Activated CD4-positive, CD25-positive, alpha-beta regulatory T cell (primary cell): ENCODE measurements around the gene TFF1.

Source experiments
- DNase-seq, 4 experiments: peaks; one replicate each; lab custom pipeline; 2025; lab: John Stamatoyannopoulos, UW

The TFF1 gene

DNA sequence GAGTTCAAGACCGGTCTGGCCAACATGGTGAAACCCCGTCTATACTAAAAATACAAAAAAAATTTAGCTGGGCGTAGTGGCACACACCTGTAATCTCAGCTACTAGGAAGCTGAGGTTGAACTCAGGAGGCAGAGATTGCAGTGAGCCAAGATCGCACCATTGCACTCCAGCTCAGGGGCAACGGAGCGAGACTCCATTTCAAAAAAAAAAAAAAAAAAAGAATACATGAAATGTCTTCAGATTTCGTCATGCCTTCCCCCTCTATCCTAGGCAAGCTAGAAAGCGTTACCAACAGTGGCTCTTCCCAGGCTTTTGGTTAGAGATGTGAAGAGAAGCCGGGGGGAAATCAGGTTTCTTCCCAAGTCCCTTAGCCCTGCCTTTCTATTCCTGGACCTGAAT lies 3.6 kb downstream of the TFF1 start:
- no peak for DNase-seq

DNA sequence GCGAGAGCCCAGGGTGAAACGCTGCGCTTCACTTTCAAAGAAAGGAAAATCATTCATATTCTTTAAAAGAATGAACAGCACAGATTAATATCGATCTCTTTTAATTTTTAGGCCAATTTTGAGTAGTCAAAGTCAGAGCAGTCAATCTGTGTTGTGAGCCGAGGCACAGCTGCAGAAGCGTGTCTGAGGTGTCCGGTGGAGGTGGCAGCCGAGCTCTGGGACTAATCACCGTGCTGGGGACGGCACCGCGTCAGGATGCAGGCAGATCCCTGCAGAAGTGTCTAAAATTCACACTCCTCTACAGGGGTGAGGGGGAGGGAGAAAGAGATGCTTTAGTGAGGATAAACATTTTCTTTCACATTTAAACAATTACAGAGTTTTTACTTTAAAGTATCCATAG lies 4.1 kb downstream of the TFF1 start:
- no peak for DNase-seq

DNA sequence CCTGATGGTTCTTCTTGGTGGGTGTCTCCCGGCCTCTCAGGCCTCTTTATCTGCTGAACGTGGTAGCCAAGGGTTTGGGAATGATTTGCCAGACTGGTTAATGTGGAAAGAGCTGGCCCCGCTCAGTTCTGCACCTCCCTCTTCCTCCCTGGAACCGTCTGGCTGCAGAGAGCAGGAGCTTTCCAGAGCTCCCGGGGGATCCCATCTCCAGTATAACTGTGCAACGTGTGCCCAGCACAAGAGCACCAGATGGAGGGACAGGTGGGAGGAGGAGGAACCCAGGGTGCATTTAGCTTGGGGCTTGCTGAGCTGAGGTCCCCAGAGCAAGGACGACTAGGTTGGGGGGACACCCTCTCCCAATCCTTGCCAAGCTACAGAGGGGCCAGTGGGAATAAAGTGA lies 5.0 kb downstream of the TFF1 start:
- no peak for DNase-seq

DNA sequence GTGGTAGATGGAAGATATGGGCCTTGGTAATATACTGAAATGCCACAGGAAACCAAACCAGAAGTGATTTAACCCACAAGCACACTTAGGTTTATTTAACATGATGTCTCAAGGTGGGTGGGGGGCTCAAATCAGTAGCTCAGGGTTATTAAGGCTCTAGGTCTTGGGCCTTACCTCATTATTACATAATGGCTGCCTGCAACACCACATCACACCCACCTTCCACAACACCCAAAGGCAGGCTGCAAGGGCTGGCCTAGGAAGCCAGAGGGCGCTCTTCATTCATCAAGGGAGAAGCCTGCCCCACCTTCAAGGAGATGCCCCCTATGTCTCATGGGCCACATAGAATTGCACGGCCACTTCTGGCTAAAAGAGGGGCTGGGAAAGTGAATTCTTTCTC lies 6.0 kb downstream of the TFF1 start:
- no peak for DNase-seq

DNA sequence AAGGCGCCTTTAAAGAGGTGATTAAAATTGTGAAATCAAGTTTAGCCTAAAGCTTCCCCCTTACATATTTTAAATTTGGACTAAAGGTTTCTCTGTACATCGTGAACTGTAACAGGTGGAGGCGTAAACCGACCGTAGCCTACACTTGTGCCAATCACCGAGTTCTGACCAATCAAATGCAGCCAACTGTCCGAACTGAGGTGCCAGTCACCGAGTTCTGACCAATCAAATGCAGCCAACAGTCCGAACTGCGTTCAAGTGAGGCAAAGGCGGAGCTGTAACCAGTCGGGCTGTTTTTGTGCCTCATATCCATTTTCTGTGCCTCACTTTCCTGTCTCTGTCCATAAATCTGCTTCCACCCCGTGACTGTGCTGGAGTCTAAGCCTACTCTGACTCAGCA lies 7.4 kb downstream of the TFF1 start:
- no peak for DNase-seq

DNA sequence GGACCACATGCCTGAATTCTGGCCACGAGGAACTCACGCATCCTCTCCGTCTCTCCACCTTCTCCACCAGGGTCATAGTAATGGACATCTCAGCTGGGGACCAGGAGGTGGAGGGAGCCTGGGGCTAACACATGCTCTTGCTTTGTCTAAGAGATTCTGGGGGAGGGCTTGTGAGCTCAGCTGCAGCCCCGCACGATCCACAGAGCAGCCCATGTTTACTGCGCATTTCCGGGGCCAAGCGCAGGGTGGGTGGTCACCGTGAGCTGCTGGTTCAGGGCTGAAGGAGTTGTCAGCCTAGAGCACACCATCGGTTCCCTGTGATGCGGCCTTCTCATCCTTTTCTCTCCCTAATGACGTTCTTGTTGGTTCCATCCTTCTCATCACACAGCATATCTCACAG lies 8.1 kb downstream of the TFF1 start:
- no peak for DNase-seq

DNA sequence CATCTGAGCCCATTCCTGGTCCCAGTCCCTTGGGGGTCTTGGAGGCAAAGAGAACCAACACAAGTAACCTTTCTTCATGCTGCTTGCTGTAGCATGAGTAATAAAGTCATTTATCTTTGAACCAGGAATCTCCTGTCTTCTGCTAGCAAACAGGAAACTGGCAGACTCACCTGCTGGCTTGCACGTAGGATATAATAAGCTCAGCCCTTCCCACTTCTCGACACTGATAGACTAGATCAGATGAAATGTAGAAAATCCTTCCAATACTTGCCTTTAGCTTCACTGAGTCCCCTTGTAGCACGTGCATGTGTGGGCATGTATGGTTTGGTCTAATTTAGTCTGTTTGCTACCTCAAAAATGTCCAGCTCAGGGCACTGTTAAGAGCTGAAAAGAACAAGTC lies 9.0 kb downstream of the TFF1 start:
- no peak for DNase-seq

DNA sequence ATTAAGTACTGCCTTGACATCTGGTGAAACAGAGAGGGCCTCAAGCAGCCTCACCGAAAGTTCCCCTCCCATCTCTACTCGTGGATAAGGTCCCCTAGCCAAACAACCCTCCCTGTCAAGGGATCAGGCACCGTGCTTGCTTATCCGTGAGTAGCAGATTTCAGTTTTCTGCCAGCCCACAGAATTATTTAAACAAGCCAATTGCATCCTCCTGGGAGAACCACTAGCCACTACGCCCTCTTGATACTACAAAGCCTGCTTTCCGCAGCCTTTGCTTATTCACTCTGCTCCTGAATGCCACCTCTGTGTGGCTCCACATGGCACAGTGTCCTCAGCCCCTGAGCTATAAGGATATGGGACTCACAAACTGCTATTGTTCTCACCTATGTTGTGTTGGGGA lies 9.7 kb downstream of the TFF1 start:
- no peak for DNase-seq

DNA sequence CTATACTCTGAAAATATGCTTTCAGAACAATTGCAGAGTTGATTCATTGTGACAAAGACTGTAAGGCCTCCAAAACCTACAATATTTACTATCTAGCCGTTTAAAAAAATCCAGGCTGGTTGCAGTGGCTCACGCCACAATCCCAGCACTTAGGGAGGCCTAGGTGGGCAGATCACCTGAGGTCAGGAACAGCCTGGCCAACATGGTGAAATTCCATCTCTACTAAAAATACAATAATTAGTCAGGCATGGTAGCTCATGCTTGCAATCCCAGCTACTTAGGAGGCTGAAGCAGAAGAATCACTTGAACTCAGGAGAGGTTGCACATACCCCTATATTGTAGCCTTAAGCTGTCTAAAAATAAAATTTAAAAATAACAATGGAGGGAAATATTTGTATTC lies 10.3 kb downstream of the TFF1 start:
- no peak for DNase-seq

DNA sequence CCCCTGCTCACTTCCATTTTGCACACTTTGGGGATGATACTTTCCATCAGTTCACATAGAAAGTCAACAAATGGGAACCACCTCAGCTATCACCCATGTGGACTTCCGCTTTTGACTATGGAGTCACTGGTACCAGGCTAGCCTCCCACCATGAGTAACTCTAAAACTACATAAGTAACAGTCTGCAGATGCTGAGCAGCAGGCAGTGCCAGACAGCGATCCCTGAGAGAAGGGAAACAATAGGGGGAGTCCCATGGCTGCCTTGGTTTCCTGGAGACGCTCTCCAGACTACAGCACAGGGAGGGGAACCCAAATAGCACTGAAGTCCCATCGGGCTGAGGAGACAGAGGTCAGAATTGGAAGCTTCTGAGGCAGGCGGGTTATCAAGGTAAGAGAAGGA lies 12.7 kb downstream of the TFF1 start:
- no peak for DNase-seq

DNA sequence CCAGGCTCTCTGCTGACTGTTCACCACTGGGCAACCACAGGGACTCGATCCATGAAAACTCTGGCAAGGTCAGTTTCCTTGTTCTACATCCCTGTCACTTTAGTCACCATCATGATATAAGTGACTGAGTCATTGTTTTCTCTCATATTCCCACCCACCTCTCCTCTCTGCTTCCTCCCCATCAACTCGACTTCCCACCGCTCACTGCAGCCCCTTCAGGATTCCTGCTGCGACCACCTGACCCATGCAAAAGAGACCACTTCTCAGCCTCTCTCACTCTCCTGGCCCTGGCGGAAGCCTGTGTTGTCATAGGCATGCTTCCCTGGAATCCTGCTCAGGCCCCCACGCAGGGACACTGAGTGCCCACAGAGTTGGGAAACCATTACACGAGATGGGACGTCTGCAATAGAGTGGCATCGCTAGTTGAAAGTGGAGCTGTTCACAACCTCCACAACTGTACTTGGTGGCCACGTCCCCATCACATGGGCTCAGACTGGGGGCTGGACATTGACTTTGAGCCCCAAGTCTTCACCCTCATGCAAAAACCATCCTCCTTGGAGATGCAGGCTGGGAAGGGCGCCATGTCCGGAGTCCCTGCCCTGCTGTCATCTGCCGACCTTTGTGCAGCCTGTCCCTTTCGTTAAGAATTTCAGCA lies 13.8 kb downstream of the TFF1 start:
- no peak for DNase-seq

DNA sequence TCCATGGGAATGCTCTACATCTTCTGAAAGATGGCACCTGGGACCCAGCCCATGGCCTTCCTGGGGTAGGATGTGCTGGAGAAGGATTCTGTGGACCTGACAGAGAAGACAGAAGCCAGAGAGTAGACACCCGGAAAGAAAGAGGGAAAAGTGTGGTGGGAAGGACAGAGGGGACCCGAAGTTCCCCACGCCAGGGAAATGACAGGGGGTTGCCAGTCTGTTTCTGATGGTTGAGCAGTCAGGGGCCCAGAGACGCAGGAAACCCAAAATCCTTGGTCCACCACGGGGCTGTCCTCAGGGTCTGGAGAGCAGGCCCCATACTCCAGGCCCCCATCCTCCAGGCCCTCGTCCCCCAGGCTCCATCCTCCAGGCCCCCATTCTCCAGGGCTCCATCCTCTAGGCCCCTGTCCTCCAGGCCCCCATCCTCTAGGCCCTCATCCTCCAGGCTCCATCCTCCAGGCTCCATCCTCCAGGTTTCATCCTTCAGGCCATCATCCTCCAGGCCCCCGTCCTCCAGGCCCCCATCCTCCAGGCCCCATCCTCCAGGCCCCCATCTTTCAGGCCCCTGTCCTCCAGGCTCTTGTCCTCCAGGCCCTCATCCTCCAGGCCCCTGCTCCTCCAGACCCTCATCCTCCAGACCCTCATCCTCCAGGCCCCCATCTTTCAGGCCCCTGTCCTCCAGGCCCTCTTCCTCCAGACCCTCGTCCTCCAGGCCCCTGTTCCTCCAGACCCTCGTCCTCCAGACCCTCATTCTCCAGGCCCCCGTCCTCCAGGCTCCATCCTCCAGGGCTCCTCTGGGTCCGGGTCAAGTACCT lies 14.5 kb downstream of the TFF1 start:
- no peak for DNase-seq

DNA sequence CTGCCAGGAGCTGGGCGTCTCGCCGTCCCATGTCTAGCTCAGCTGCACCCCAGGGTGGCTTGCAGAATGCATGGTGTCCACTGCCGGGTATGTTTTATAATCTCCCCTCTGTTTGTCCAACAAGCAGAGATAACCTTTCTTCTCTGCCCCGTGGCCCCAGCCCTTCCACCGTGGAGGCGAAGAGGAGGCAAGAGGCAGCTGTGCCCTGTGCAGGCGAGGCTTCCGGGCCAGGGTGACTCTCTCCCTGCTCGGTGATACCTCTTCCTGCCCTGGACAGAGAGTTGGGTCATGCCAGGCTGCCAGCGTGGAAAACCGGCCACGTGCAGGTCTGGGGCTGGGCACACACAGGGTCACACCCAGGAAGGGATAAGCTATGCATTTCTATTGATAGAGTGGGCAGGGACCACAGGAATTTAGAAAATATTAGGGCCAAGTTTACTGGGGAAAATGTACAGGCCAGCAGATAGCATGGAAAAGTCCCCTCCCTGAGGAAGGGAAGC lies 15.4 kb downstream of the TFF1 start, which contains the start of gene TFF2:
Gene TFF2 (minus strand): TSS at position 68 of the 500 bp plus-strand sequence. CDS start 37 bp downstream, at position 31.
- no peak for DNase-seq

DNA sequence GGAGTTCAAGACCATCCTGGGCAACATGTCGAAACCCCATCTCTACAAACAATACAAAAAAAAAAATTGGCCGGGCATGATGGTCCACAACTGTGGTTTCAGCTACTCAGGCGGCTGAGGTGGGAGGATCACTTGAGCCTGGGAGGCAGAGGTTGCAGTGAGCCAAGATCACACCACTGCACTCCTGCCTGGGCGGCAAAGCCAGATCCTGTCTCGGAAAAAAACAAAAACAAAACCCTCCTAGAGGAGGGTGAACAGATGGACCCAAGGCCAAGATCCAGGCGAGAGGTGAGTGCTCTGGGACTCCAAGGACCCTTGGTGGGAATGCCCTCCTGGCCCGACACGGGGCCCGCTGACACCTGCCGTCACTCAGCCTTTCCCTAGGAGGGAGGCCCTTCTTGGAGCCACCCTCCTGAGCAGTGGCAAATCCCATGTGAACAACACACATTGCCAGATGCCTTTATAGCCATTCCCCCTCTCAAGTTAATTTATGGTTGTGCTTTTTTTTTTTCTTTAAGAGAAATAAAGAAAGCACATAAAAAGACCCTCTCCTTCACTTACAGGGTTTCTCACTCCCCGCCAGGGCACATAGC lies 15.9 kb downstream of the TFF1 start:
- no peak for DNase-seq

DNA sequence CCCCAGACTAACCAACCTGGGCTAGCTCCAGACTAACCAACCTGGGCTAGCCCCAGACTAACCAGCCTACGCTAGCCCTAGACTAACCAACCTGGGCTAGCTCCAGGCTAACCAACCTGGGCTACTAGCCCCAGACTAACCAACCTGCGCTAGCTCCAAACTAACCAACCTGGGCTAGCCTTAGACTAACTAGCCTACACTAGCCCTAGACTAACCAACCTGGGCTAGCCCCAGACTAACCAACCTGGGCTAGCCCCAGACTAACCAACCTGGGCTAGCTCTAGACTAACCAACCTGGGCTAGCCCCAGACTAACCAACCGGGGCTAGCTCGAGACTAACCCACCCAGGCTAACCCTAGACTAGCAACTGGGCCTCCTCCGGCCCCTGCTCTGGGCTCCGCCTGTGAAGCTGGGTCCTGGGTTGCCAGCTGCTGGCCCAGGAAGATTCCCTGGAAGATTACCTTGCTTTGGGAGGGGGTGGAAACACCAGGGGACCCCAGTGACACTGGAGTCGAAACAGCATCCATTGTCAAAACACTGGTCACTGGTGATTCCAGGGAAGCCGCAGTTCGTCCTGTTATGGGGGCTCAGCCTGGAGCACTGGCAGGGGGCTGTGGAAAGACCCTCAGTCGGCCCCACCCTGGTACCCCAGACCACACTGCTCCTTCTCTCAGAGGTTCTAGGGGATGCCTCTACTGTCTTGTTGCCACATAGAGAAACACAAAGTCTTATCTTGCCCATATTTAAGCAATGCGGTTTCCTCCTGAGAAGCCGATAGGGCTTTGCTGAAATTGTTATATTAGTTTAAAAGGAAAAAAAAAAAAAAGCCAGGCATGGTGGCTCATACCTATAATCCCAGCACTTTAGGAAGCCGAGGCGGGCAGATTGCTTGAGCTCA lies 16.7 kb downstream of the TFF1 start:
- DNase-seq: no peak

DNA sequence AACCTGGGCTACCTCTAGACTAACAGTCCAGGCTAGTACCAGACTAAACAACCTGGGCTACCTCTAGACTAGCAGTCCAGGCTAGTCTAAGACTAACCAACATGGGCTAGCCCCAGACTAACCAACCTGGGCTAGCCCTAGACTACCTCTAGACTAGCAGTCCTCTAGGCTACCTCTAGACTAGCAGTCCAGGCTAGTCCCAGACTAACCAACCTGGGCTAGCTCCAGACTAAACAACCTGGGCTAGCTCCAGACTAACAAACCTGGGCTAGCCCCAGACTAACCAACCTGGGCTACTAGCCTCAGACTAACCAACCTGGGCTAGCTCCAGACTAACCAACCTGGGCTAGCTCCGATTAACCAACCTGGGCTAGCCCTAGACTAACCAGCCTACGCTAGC lies 17.6 kb downstream of the TFF1 start:
- DNase-seq: no peak

DNA sequence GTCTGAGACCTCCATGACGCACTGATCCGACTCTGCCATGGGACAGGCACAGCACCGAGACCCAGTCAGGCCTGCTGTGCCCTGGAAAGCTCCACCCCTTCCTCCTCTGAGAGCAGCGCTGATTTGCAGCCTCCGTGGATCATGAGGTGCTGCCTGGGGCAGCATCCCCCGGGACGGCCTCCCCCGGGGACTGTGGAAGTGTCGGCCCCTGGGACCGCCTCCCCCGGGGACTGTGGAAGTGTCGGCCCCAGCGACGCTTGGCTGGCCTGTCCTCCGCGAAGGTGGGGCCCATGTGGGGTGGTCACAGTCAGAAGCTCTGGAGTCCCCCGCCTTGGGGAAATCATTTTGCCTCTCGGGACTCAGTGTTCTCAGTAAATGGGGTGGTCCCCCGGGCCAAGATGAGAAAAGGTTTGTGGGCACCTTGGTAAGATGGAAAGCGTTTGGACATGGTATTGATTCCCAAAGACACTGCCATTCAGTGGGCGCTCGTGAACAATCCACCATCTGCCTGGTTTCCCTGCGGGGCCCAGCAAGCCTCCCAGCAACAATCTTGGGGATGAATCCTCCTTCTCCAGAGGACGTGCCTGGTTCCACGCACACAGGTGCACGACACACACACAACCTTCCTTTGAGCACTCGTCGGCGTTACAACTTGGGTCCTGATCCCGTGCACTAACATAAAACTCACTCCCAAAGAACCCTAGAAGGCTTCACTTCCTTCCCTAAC lies 18.6 kb downstream of the TFF1 start:
- no peak for DNase-seq

DNA sequence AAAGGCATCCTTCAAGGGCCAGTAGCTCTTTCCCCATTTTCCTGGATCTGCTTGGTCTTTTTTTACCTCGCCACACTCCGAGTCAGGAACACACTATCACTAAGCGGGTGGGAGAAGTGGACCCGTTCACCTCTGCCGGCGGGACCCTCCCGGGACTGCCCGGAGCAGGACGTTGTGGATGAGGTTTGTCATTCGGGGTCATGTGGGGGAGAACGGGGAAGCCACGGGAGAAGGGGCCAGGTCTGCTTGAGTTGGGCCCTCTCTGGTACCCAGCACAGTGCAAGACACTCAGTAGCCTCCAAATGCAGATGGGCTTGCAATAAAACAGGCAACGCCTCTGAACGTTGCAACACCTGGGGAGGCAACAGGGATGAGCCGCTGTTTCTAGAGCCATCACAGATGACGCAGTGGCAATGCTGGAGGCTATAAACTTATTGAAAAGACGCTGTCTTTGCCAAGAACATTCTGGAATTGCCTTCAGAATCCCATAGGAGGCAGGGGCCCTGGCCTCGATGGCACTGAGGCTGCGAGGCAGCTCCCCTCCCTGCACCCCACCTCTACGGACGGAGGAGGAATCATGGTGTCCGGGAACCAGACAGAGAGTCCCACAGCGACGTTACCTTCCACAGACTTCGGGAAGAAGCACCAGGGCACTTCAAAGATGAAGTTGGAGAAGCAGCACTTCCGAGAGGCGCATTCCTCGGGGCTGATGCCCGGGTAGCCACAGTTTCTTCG lies 19.3 kb downstream of the TFF1 start:
- no peak for DNase-seq

DNA sequence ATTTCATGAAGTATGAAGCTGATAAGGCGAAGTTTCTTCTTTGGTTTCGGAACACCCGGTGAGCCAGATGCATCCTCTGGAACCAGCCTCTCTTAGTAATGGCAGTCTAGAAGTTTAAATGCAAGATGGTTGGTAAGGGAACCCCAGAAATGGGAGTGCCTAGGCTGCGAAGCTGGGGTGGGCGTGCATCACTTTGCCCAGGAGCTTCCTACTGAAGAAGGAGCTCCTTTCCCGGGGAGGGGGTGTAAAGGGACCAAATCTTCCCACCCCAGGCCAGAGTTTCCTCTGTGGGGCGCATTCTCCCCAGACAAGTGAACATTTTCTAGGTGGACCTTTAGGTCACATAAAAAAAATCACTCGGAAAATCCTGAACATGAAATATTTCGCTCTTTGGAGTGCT lies 19.9 kb downstream of the TFF1 start:
- DNase-seq: no peak

DNA sequence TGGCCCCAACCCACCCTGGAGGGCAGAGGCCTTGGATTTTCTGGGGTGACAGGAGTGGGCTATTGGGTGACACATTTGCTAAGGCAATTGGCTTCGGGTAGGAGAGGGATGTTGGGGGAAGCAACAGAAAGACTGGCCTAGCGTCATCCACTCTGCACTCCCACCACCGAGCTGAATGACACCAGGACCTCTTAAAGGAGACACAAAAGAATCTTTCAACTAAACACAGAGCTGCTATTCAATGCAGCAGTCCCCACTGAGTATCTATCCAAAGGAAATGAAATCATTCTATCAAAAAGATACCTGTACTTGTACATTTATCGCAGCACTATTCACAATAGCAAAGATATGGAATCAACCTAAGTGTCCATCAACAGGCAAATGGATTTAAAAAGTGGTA lies 21.7 kb downstream of the TFF1 start:
- no peak for DNase-seq
